ENCODE results near the gene TAF15. TPM values are rescaled to one million over a fixed set of nuclear protein-coding genes. Genes with fewer than 3 reads are reported as not detected.

TAF15 gene
- total and polyA plus RNA-seq, 10 of the 15 experiments (the other 5 are each of a cell fraction or from before 2014, with no cell fraction given): 9.5 to 259 (median 40.4) TPM

GRCh38 chr17:35868737-35869136, 59.5 kb downstream of the TAF15 start, which contains the start of gene HEATR9:
HEATR9 (minus strand) TSS chr17:35868891; CDS start chr17:35868742, 149 bp downstream.
- Histone ChIP-seq H3K4me2 (ENCODE audit: control insufficient read depth, insufficient read depth) (no peak within 1 kb of the TSS), H3K27me3 (replicated peaks in 1 of 2; ENCODE audit: control insufficient read depth in 2 of 2, insufficient read depth in 2 of 2, low read length in 1 of 2) (no peaks in the 10 kb centered on the region), H3K9ac (ENCODE audit: control insufficient read depth, insufficient read depth, low read length) (no peak within 1 kb of the TSS), H3K9me3 (replicated peaks; ENCODE audit: control insufficient read depth, insufficient read depth, low read length) (no peaks in the 10 kb centered on the region; the same call in 2 of the 3 replicates), H3K4me1 (ENCODE audit: control insufficient read depth, insufficient read depth, low read length) (no peaks in the 10 kb centered on the region), H3K4me3 (no peak within 1 kb of the TSS), H3K79me2 (ENCODE audit: control insufficient read depth, insufficient read depth, low read length) (no peaks in the 10 kb centered on the region), H3K27ac (ENCODE audit: control insufficient read depth, insufficient read depth) (no peak within 1 kb of the TSS), H3K36me3 (ENCODE audit: control insufficient read depth in 2 of 2, insufficient read depth in 2 of 2, low read length in 1 of 2) (no peaks in the 10 kb centered on the region), H2AFZ (ENCODE audit: control insufficient read depth, low read depth, low read length) (no peak within 1 kb of the TSS), H4K20me1 (ENCODE audit: control insufficient read depth, insufficient read depth) (no peaks in the 10 kb centered on the region; the same call in 1 of the 2 replicates)
- TF ChIP-seq RAD51 (IDR thresholded peaks at IDR 0.05): no peak
- TF ChIP-seq TCF3 (IDR thresholded peaks at IDR 0.05; ENCODE audit: borderline replicate concordance, insufficient read depth, low read depth, low read length): no peak
- TF ChIP-seq POLR2AphosphoS2 (IDR thresholded peaks at IDR 0.05; ENCODE audit: low read depth, low read length): no peak
- TF ChIP-seq SPI1 (IDR thresholded peaks at IDR 0.05; ENCODE audit: borderline replicate concordance, insufficient read depth, low read depth, low read length): no peak
- TF ChIP-seq KLF5 (IDR thresholded peaks at IDR 0.05; ENCODE audit: partially characterized antibody): no peak
- no peak for TF ChIP-seq STAT3 (IDR thresholded peaks at IDR 0.05; ENCODE audit: low read depth, low read length)
- TF ChIP-seq ZBTB11 (CRISPR knock-in tag; IDR thresholded peaks at IDR 0.05): no peak
- no peak for TF ChIP-seq ZNF687 (IDR thresholded peaks at IDR 0.05)
- TF ChIP-seq RB1 (IDR thresholded peaks at IDR 0.05; ENCODE audit: borderline replicate concordance): no peak
- no peak for TF ChIP-seq ATF2 (IDR thresholded peaks at IDR 0.05; ENCODE audit: low read length)
- no peak for TF ChIP-seq CREM (IDR thresholded peaks at IDR 0.05; ENCODE audit: low read depth)
- TF ChIP-seq NFIC (IDR thresholded peaks at IDR 0.05; ENCODE audit: low read depth, low read length): no peak
- no peak for TF ChIP-seq MEF2B (IDR thresholded peaks at IDR 0.05; ENCODE audit: partially characterized antibody, poor library complexity, severe bottlenecking)
- TF ChIP-seq SMC3 (IDR thresholded peaks at IDR 0.05; ENCODE audit: borderline replicate concordance, low read length): no peak
- TF ChIP-seq PAX5 (IDR thresholded peaks at IDR 0.05; ENCODE audit: borderline replicate concordance, low read depth, low read length): no peak
- no peak for TF ChIP-seq IKZF1 (conservative IDR thresholded peaks at IDR 0.05)
- TF ChIP-seq IRF4 (IDR thresholded peaks at IDR 0.05; ENCODE audit: low read depth, low read length): no peak
- 77% methylated on average over 3 of the region's 3 CpGs for WGBS (ENCODE audit: insufficient coverage, insufficient replicate concordance, low lambda C conversion rate, missing lambda C conversion rate)
- no peak for DNase-seq (ENCODE audit: low read depth, low spot score)
- in situ Hi-C loops (cut with MboI) (no loop called here), intact Hi-C loops (cut with micrococcal nuclease; ENCODE audit: unreplicated experiment) (no loop called here)
- no peak for ATAC-seq
- BruUV-seq (replicated peaks): no TSS peak
- RAD21 ChIA-PET (ENCODE audit: unreplicated experiment): no interaction called here
- CTCF ChIA-PET: interaction anchor here (1.3 to 1.6 kb wide), 2 partner anchors 11 to 14 kb away, joined by 5 read pairs; partner anchors contain the start of gene CCL5
- SMC1A ChIA-PET (ENCODE audit: uncharacterized antibody, unreplicated experiment): interaction anchor here (1.3 kb wide), 1 partner anchor 21 kb away, joined by 4 read pairs; no protein-coding TSS in a partner anchor
- POLR2A ChIA-PET: interaction anchor here (0.5 to 1.6 kb wide), 2 partner anchors 8 to 761 kb away, joined by 3 to 4 read pairs; no protein-coding TSS in a partner anchor
- no peak for FAIRE-seq

All from GM12878 (cell line).